Left ventricle myocardium superior (tissue), 1 donor: ENCODE measurements around the gene STPG4. TPM values are rescaled to one million over a fixed set of nuclear protein-coding genes. Genes with fewer than 3 reads are reported as not detected.

ENCODE experiments used
- ATAC-seq: fragments of 200-7000 bp; cut with Tn5 transposase; one replicate; pipeline ENCODE4 v1.9.1; 2020; ENCODE audit warnings: mild to moderate bottlenecking, moderate library complexity
- DNase-seq: peaks from one replicate; pipeline ENCODE4 v3.0.0-alpha.2; 2020
- intact Hi-C: fragments of 100-400 bp; cut with micrococcal nuclease; formaldehyde crosslinking; loops from one replicate; pipeline ENCODE4 v1.11.0; 2022
- total RNA-seq: library from RNA; stranded (reverse); fragmentation: NEBNext Ultra II Directional; extraction: Animal tissue kit (Norgen Biotek cat#: 25700); gene quantifications from one replicate; pipeline ENCODE4 v1.2.1, GENCODE V29; 2021
- donor health status: DM: no; HTN: yes; CAD: no; lungs with severe emphysema.

Gene STPG4
- total RNA-seq, 1 donor from 2014 or later, result not detected

- DNase-seq (no peak), ATAC-seq (no peak)
- intact Hi-C loops, result no loop called here
Measured at GRCh38 chr2:47096451-47096850, 58.7 kb downstream of the STPG4 start.

- intact Hi-C loops, result no loop called here
- ATAC-seq (no peak), DNase-seq (no peak)
Measured at GRCh38 chr2:47095349-47096020, 59.6 kb downstream of the STPG4 start.

GRCh38 chr2:47094511-47095142, 60.5 kb downstream of the STPG4 start:
- intact Hi-C loops, result no loop called here
- no peak for DNase-seq
- no peak for ATAC-seq

GRCh38 chr2:47093626-47094025, 61.5 kb downstream of the STPG4 start:
- intact Hi-C loops, result no loop called here
- ATAC-seq, result no peak

GRCh38 chr2:47092465-47092864, 62.6 kb downstream of the STPG4 start:
- ATAC-seq, result no peak
- intact Hi-C loops, result no loop called here
- DNase-seq, result no peak

More at GRCh38 chr2:47093626-47094025, 61.5 kb downstream of the STPG4 start:
- DNase-seq, result no peak

- intact Hi-C loops, result no loop called here
- DNase-seq (no peak), ATAC-seq (no peak)
Measured at GRCh38 chr2:47091118-47091517, 64.0 kb downstream of the STPG4 start.

GRCh38 chr2:47089083-47089464, 66.0 kb downstream of the STPG4 start:
- DNase-seq, result no peak
- intact Hi-C loops, result no loop called here
- ATAC-seq, result peak; percentile 10

GRCh38 chr2:47088371-47089082, 66.6 kb downstream of the STPG4 start:
- intact Hi-C loops, result no loop called here
- ATAC-seq (peak; percentile 80), DNase-seq (no peak)

GRCh38 chr2:47087051-47087450, 68.1 kb downstream of the STPG4 start:
- DNase-seq (no peak), ATAC-seq (no peak)
- intact Hi-C loops, result no loop called here

GRCh38 chr2:47086571-47086970, 68.5 kb downstream of the STPG4 start:
- DNase-seq (no peak), ATAC-seq (no peak)
- intact Hi-C loops, result no loop called here

GRCh38 chr2:47086054-47086471, 69.0 kb downstream of the STPG4 start:
- DNase-seq, result no peak
- intact Hi-C loops, result no loop called here
- peak; percentile 6 for ATAC-seq

GRCh38 chr2:47083886-47084687, 71.0 kb downstream of the STPG4 start:
- intact Hi-C loops, result no loop called here
- ATAC-seq (peak; percentile 51), DNase-seq (peak; percentile 66)

- DNase-seq (no peak), ATAC-seq (no peak)
- intact Hi-C loops, result no loop called here
Measured at GRCh38 chr2:47083485-47083884, 71.6 kb downstream of the STPG4 start.

GRCh38 chr2:47083005-47083404, 72.1 kb downstream of the STPG4 start:
- ATAC-seq (no peak), DNase-seq (no peak)
- intact Hi-C loops, result no loop called here

GRCh38 chr2:47080888-47081301, 74.2 kb downstream of the STPG4 start:
- no peak for ATAC-seq
- no peak for DNase-seq
- intact Hi-C loops, result no loop called here

- intact Hi-C loops, result no loop called here
- ATAC-seq (peak; percentile 57), DNase-seq (peak; percentile 52)
Measured at GRCh38 chr2:47079515-47080412, 75.3 kb downstream of the STPG4 start.

- DNase-seq, result no peak
- ATAC-seq, result no peak
Measured at GRCh38 chr2:47078541-47079482, 76.3 kb downstream of the STPG4 start.

More at GRCh38 chr2:47078541-47079482, 76.3 kb downstream of the STPG4 start:
- intact Hi-C loops, result no loop called here
